HL-60/S4 treated with retinoic acid at 250 ng/mL for 4 days and 3 days (cell line): ENCODE results near the gene UBE2O.

ENCODE experiments used
- in situ Hi-C: fragments of 300-500 bp; cut with MboI; formaldehyde crosslinking; loops from 2 replicates; pipeline ENCODE4 v1.7.0; 2022; ENCODE audit warnings: low sequenced_read_pairs

The UBE2O gene

GRCh38 chr17:76452660-76453430 is at the start of gene UBE2O:
Gene UBE2O, minus strand, starts transcription at chr17:76453152. Its CDS starts 11 bp downstream, at chr17:76453141.
- in situ Hi-C loops: no loop called here

- in situ Hi-C loops: no loop called here
Measured at GRCh38 chr17:76501827-76502307, 48.9 kb upstream of the UBE2O start.

GRCh38 chr17:76501018-76501826 is 48.3 kb upstream of the UBE2O start, which contains the start of gene RHBDF2:
Gene RHBDF2, minus strand, starts transcription at chr17:76501423. Its CDS starts 19,899 bp downstream, at chr17:76481524.
- in situ Hi-C loops: no loop called here

GRCh38 chr17:76500747-76501017 is 47.7 kb upstream of the UBE2O start:
- in situ Hi-C loops: no loop called here

GRCh38 chr17:76500074-76500746 is 47.3 kb upstream of the UBE2O start:
- in situ Hi-C loops: no loop called here

GRCh38 chr17:76499267-76499667 is 46.3 kb upstream of the UBE2O start:
- in situ Hi-C loops: no loop called here

GRCh38 chr17:76498876-76499251 is 45.9 kb upstream of the UBE2O start:
- in situ Hi-C loops: no loop called here

GRCh38 chr17:76497979-76498875 is 45.3 kb upstream of the UBE2O start:
- in situ Hi-C loops: no loop called here

- in situ Hi-C loops: no loop called here
Measured at GRCh38 chr17:76497699-76497978, 44.7 kb upstream of the UBE2O start.

- in situ Hi-C loops: no loop called here
Measured at GRCh38 chr17:76496464-76496863, 43.5 kb upstream of the UBE2O start.

GRCh38 chr17:76495663-76496400 is 42.9 kb upstream of the UBE2O start:
- in situ Hi-C loops: no loop called here

GRCh38 chr17:76493505-76494167 is 40.7 kb upstream of the UBE2O start:
- in situ Hi-C loops: no loop called here

GRCh38 chr17:76492989-76493501 is 40.1 kb upstream of the UBE2O start:
- in situ Hi-C loops: no loop called here

GRCh38 chr17:76492123-76492988 is 39.4 kb upstream of the UBE2O start:
- in situ Hi-C loops: no loop called here

- in situ Hi-C loops: no loop called here
Measured at GRCh38 chr17:76491271-76492122, 38.5 kb upstream of the UBE2O start.

- in situ Hi-C loops: no loop called here
Measured at GRCh38 chr17:76490112-76490710, 37.3 kb upstream of the UBE2O start.
